Fibroblast of the conjunctiva (primary cell): Measurements from ENCODE around the gene YWHAG.
A peak's percentile ranks its signal among the peaks of the same experiment; 100 is the strongest.
"Not testable (repeated sequence)": the region's sequence is repeated elsewhere in the genome, so short reads cannot be mapped to it uniquely, and the experiment has no call there.

Source experiments
- DNase-seq: peaks from one replicate; pipeline ENCODE4 v3.0.0-alpha.2; 2010; ENCODE audit warnings: low read depth

The YWHAG gene

DNA sequence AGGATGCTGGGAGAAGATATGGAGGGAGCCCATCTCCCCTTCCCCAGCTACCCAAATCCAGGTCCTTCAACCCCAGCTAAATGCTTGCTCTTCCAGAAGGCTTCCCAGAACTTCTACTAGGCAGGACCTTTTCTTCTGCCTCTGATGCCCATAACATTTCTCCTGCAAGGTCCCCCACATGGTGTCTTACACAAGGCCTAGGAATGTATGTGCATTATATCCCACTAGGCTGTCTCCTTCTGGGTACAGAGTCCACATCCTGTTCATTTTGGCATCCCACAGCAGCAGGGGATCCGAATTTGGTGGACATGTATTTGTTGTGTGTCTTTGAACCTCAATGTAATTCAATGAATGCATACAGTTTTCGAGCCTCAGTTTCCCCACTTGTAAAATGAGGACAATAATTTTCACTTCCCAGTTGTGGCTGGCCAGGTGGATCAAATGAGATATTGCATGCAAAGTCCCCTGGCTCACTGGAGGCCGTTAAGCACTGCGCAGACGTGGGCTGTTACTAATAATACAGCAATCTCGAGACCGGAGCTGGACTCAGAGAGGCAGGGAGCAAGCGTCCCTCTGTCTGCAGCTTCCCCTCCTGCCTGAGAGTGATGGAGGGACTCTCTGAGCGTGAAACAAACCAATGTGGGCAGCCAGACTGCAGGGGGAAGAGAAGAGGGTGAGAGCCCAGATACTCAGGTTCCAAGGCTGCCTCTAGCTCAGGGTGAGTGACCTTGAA is 18.6 kb upstream of the YWHAG start:
- DNase-seq, result no peak

- no peak for DNase-seq
These were observed 16.5 kb upstream of the YWHAG start for GRCh38 chr7:76375251-76375650.

GRCh38 chr7:76372984-76373833 is 14.4 kb upstream of the YWHAG start:
- DNase-seq, result no peak

DNA sequence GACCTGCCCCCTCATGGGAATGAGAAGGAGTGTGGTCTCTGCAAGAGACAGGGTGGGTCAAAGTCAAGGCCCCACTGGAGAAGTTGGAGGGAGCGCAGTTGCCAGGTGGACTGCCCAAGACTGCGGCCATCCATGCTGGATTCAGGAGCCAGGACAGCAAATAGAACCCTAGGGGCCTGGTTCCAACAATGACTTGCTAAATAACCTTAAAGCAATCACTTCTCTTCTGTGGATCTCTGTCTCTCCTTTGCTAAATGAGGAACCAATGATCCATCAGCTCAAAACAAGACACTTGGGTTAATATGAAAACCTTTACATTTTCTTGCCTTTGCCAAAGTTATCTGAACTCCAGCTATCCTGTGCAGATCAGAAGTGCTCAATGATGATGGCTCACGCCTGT is 12.6 kb upstream of the YWHAG start:
- DNase-seq, result no peak

DNA sequence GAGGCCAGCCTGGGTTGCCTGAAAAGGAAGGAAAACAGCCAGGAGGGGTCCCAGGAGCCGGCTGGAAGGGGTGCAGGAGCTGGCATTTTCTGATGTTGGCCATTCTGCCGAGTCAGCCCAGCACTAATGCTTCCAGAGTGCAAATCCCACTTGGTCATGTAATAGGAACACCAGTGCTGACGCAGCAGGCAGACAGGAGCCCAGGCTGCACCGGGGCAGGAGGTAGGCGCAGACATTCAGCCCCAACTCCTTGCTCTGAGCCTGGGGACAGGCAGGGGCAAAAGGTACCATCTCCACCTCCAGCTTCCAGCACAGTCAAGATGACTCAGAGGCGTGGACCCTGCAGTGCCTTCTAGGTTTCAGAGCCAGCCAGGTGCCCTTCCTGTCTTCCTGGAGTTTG is 10.2 kb upstream of the YWHAG start:
- DNase-seq, result no peak

GRCh38 chr7:76368190-76368589 is 9.4 kb upstream of the YWHAG start:
- DNase-seq, result no peak

GRCh38 chr7:76364198-76364584 is 5.4 kb upstream of the YWHAG start:
- DNase-seq, result no peak

DNA sequence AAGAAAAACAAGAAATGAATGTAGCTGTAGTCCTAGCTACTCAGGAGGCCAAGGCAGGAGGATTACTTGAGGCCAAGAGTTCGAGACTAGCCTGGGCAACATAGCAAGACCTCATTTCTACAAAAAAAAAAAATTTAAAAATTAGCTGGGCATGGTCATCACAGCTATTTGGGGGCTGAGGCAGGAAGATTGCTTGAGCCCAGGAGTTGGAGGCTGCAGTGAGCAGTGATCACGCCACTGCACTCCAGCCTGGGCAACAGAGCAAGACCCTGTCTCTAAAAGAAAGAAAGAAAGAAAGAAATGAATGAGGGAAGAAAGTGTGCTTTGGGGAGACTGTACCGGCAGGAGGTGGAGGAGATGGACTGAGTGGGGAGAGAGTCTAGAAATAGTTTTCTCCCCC is 5.0 kb upstream of the YWHAG start:
- not testable (repeated sequence) for DNase-seq

GRCh38 chr7:76359978-76360638 is 1.3 kb upstream of the YWHAG start:
- DNase-seq, result no peak

DNA sequence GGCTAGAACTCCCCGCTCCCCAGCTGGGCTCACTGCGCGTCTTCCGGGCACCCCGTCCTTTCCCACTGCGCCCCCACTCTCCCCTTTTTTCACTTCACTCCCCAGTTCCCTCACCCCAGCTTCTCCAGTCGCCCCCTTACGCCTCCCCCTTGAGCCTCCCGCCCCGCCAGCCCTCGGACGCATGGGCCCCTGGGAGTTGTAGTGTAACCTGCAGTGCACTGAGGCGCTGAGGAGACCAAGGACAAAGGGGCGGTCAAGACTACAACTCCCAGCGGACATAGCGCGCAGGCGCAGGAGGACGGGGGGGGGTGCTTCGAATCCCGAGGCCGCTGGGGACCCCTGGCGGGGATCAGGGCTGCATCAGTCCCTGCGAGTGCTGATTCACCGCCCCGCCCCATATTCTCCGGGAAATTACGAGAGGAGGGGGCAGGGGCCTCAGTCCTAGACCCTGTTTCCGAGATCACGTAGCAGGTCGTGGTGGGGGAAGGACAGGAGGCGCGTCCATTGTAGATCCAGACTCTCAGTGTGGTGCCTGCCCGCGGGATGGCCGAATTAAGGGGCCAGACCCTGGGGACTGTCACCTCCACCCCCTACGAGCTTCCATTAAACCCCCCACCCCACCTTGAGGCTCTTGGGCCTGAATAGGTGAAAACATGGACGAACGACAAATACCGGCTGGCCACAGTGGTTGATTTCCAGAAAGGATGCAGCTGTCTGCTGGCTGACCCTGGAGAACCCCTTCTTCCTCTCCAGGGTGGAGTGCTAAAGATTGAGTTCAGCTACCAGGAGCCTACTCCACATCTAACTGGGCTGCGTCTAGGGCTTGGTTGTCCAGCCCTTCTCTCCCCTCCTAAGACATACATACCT is 553 bp upstream of the YWHAG start:
- DNase-seq, result peak; percentile 99

GRCh38 chr7:76358011-76358480 is 745 bp downstream of the YWHAG start:
- DNase-seq, result no peak

DNA sequence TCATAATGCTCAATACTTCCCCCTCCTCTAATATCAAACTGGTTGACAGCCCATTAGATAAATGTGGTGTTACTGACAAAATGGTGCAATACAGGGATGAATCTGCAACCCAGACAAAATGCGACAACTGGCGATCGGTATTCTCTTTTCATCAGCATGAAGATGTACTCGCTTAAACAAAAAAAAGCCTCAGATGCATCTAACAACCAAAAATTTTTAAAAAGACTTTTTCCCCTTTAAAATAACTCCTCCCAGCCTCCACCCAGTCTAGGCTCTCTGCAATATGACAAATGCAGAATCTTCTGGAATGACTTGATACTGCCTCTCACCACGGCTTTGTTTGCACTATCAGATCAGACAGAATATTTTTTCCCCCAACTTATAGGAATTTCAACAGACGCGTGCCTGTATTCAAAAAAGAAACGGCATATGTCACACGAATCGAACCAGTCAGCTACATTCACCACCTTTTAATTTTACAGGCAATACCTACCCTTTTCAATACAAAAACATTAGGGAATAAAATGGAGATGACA is 1.2 kb downstream of the YWHAG start:
- DNase-seq, result no peak

DNA sequence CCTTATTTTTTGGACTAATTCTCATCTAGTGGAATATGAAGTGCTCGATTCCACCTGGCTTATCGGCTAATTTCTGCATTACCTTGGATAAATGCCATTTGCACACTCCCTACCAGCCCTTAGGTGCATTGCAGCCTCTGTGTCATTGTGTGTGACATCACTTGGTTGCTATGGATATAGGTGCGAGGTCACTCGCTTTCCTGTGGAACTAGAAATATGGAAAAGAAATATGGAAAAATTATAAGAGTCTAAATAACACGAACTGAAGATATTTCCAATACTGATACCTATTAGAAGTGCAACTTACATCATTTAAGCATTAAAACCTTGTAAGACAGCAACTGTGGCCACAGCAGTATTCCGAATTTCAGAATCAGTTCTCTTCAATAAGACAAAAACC is 2.0 kb downstream of the YWHAG start:
- DNase-seq, result no peak

DNA sequence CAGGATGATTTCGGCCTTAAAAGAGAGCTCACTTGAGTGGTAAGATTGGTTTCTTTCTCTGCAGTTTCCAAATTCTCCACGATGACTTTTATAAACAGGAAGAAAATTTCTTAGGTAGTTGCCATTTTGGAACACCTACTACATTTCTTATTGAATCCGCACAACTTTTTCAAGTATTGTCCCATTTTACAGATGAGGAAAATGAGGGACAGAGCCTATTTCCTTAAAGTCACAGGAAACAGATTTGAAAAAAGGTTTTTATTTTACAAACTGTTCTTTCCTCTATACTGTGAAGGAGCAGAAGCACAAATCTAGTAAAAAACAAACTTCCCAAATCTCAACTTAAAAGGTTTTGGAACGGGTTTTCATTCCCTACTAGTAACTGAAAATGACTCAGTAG is 2.7 kb downstream of the YWHAG start:
- DNase-seq, result no peak

GRCh38 chr7:76354981-76355730 is 3.6 kb downstream of the YWHAG start:
- no peak for DNase-seq

DNA sequence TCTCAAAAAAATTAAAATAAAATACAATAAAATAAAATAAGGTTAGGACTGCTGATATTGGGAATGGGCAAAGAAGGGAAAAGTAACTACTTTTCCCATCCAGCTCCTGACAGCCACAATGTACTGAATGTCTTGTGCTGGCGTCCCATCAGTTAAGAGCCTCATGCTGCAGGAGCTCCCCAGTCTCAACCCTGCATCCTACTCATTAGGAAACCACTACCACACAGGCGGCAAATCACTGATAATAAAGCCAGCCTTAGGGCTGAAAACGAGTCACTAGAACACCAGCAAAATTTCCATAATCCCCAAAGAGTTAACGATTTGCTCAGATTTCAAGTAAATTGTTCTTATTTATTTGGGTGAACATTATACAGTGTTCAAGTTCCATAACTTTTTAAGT is 4.3 kb downstream of the YWHAG start:
- no peak for DNase-seq

DNA sequence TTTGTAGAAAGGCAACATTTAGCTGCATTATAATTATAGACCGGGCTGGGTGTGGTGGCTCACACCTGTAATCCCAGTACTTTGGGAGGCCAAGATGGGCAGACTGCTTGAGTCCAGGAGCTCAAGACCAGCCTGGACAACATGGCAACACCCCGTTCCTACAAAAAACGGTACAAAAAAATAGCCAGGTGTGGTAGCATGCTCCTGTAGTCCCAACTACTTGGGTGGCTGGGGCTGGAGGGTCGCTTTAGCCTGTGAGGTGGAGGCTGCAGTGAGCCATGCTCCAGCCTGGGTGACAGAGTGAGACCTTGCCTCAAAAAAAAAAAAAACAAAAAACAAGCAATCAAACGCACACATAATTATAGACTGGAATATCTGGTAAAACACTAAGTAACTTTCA is 5.0 kb downstream of the YWHAG start:
- DNase-seq, result no peak

DNA sequence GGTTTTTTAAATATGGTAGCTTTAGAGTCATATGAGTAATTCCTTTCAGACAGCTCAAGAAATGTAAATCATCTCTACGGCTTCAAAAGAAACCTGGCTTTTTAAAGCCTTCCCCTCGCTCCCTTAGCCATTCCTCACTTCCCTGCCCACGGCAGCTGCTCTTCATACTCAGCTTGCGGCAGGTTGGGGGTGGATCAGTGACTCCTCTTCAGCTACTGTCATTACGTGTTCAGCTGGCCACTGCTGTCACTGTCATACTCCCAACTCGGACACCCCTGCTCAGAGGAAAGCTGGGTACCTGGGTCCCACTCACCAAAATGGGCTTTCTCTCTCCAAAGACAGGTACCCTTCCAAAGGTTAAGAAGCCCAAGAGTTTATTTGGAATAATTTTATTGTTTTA is 6.6 kb downstream of the YWHAG start:
- DNase-seq, result no peak

DNA sequence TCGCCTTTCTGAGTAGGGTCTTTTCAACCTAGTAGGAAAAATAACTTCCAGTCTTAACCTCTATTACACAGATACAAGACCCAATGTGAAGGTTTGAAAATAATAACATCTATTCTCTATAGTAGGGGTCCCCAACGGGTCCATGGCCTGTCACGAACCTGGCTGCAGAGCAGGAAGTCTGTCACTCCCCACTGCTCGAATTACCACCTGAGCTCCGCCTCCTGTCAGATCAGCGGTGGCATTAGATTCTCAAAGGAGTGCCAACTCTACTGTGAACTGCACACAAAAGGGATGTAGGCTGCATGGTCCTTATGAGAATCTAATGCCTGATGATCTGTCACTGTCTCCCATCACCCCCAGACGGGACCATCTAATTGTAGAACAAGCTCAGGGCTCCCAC is 7.4 kb downstream of the YWHAG start:
- DNase-seq, result no peak

GRCh38 chr7:76349313-76349885 is 9.4 kb downstream of the YWHAG start:
- no peak for DNase-seq

DNA sequence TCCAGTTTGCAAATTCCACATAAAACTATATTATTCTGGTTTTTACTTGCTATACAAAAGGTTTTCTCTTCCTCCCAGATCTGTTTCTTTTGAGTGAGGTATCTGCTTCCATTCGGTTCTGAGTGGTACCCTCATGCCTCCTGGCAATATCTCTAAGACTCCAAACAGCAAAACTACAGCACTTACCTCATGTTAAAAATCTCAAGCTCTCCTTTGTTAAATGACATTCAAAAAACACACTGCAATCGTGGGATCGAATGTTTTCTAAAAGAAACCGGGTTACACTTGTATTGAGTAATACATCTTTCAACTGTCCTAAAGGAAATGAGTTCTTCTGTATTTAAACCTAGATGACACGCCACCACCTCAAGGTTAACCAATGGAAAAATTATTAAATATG is 11.1 kb downstream of the YWHAG start:
- DNase-seq, result no peak
